Choroid plexus epithelial cell (primary cell): Measurements from ENCODE around the gene INPP4B.

Experiments used
- DNase-seq: peaks from one replicate; pipeline ENCODE4 v3.0.0-alpha.2; 2010; ENCODE audit warnings: low read depth
- H3K4me3 ChIP-seq: 2 replicates; pipeline ENCODE4 v1.5.1; 2011; ENCODE audit warnings: low read depth, mild to moderate bottlenecking, control low read depth, low read length, moderate library complexity
- CTCF ChIP-seq: conservative IDR thresholded peaks from 2 replicates; pipeline ENCODE4 v1.5.1; 2011; ENCODE audit warnings: low read depth, mild to moderate bottlenecking, control low read depth, inconsistent platforms, low read length, moderate library complexity

Gene INPP4B

GRCh38 chr4:142365391-142365790, 480.7 kb downstream of the INPP4B start:
- H3K4me3 ChIP-seq = no peak overlapping the region
- no peak for DNase-seq
- TF ChIP-seq CTCF = no peak

GRCh38 chr4:142363686-142364085, 482.4 kb downstream of the INPP4B start:
- no peak overlapping the region for H3K4me3 ChIP-seq
- TF ChIP-seq CTCF = no peak
- no peak for DNase-seq

GRCh38 chr4:142361981-142362380, 484.1 kb downstream of the INPP4B start:
- H3K4me3 ChIP-seq = no peak overlapping the region
- TF ChIP-seq CTCF = no peak
- DNase-seq = no peak

GRCh38 chr4:142360657-142361056, 485.4 kb downstream of the INPP4B start:
- no peak for TF ChIP-seq CTCF
- DNase-seq = no peak
- H3K4me3 ChIP-seq = no peak overlapping the region

GRCh38 chr4:142358656-142359055, 487.4 kb downstream of the INPP4B start:
- TF ChIP-seq CTCF = no peak
- no peak for DNase-seq
- no peak overlapping the region for H3K4me3 ChIP-seq

GRCh38 chr4:142356801-142357200, 489.3 kb downstream of the INPP4B start:
- TF ChIP-seq CTCF = no peak

GRCh38 chr4:142356118-142356759, 489.9 kb downstream of the INPP4B start:
- no peak for DNase-seq
- no peak overlapping the region for H3K4me3 ChIP-seq

More at GRCh38 chr4:142356801-142357200, 489.3 kb downstream of the INPP4B start:
- no peak for DNase-seq
- H3K4me3 ChIP-seq = no peak overlapping the region

More at GRCh38 chr4:142356118-142356759, 489.9 kb downstream of the INPP4B start:
- no peak for TF ChIP-seq CTCF
